ENCODE data around the gene CAPN13. TPM values are rescaled to one million over a fixed set of nuclear protein-coding genes. Genes with fewer than 3 reads are reported as not detected.
A peak's percentile ranks its signal among the peaks of the same experiment; 100 is the strongest.

The CAPN13 gene
- total RNA-seq, 1 donor: under 0.01 TPM

- no peak for DNase-seq (ENCODE audit: low read depth in 2 of 3, low spot score in 2 of 3)
Observed at GRCh38 chr2:30686000-30686399, 121.2 kb downstream of the CAPN13 start.

GRCh38 chr2:30684996-30685395 lies 122.2 kb downstream of the CAPN13 start:
- DNase-seq (ENCODE audit: low read depth in 2 of 3, low spot score in 2 of 3): no peak

DNA sequence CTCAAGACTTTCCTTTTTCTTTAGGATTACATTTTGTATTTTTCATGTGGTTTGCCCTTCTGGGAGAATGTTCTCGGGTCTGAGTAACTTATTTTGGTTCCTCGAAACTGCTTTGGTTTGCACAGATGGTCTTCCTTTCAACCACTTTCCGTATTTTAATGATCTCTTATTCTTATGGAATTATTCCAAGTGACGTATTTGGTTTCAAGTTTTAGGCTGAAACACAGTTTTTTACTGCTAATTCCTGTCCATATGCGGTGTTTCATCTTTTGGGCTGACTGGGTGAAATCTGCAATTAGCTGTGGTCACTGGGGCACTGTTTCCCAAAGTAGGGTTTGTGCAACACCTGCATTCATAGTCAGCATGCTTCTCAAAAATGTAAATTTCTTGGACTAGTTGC lies 122.7 kb downstream of the CAPN13 start:
- DNase-seq (ENCODE audit: low read depth in 2 of 3, low spot score in 2 of 3): no peak

- no peak for DNase-seq (ENCODE audit: low read depth in 2 of 3, low spot score in 2 of 3)
Observed at GRCh38 chr2:30684026-30684425, 123.2 kb downstream of the CAPN13 start.

DNA sequence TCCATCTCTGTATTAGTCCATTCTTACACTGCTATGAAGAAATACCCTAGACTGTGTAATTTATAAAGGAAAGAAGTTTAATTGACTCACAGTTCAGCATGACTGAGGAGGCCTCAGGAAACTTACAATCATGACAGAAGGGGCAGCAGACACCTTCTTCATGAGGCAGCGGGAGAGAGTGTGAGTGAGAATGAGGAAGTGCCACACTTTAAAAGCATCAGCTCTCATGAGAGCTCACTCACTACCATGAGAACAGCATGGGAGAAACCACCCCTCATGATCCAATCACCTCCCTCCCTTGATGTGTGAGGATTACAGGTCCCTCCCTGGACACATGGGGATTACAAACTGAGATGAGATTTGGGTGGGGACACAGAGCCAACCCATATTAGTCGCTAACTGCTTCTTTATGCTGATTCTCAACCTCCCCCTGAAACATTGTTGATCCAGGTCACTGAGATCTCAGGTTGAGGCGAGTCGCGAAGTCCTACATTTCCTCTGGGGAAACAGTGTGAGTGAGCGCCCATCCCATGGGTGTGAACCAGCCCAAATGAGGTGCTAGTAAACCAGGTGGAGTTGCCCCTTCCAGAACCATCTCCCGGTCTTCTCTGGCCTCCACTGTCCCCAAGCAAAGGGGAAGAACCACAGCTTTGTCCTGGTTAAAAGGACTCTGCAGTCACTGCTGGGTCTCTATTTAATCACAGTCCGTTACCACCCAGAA lies 123.8 kb downstream of the CAPN13 start:
- peak in 2 of 3 donors; percentile 31 to 72 for DNase-seq (ENCODE audit: low read depth in 2 of 3, low spot score in 2 of 3)

GRCh38 chr2:30681022-30681421 lies 126.2 kb downstream of the CAPN13 start:
- no peak for DNase-seq (ENCODE audit: low read depth in 2 of 3, low spot score in 2 of 3)

- no peak for DNase-seq (ENCODE audit: low read depth in 2 of 3, low spot score in 2 of 3)
Observed at GRCh38 chr2:30680121-30680520, 127.1 kb downstream of the CAPN13 start.

- DNase-seq (ENCODE audit: low read depth in 2 of 3, low spot score in 2 of 3): no peak
Observed at GRCh38 chr2:30679426-30680088, 127.7 kb downstream of the CAPN13 start.

DNA sequence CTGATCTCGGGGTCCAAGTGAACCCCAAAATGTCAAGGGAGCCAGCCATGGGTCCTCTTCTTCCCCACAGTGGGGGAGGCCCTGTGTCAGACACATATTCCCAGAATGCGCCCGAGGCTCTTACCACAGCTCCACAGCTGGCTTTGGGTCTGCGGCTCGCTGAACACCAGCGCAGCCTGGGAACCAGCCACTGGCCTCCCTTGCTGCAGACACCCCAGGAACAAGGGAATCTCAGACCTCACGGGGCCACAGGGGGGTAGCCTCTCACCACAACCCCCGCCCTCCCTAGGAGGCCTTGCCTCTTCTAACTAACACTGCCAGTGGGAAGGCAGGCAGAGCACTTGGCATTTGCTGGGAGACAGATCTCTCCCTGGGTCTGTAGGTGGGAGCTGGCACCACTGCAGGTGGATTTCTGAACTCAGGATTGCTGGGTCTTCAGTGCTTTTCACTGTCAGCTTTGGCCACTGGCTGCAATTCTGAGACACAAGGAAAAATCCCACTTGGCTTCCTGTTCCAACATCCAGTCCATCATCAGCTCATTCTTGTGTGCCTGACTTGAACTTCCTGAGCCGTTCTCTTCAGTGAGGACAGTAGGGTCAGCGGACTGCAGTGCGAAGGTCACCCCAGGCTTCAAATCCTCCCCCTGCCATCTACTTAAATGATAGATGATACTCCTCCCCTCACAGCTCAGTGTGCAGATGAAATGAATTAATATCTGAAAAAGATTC lies 128.7 kb downstream of the CAPN13 start:
- no peak for DNase-seq (ENCODE audit: low read depth in 2 of 3, low spot score in 2 of 3)

DNA sequence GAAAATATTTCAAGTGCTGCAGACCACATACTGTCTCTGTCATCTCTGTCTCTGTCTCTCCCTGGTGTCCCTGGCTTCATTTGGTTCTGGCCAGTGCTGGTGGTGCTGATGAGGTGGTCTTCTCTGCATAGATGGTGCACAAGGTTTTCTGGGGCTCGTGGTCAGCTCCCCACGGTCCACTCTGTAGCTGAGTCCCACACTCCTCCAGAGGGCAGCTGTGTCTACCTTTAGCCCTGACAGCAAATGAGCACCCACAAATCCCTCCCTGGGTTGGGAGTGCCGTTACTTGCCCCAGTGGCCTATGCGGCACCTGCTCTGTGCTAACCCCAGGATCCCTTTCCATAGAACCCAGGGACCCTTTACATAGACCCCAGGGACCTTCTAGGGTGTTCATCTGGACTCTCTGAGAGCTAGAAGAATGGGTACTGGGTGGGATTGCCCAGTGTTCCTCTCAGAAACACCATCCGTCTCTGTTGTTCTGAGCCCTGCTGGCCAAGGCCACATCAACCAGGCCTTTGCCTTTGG lies 129.3 kb downstream of the CAPN13 start:
- DNase-seq (ENCODE audit: low read depth in 2 of 3, low spot score in 2 of 3): no peak

GRCh38 chr2:30677231-30677630 lies 130.0 kb downstream of the CAPN13 start:
- DNase-seq (ENCODE audit: low read depth in 2 of 3, low spot score in 2 of 3): no peak

DNA sequence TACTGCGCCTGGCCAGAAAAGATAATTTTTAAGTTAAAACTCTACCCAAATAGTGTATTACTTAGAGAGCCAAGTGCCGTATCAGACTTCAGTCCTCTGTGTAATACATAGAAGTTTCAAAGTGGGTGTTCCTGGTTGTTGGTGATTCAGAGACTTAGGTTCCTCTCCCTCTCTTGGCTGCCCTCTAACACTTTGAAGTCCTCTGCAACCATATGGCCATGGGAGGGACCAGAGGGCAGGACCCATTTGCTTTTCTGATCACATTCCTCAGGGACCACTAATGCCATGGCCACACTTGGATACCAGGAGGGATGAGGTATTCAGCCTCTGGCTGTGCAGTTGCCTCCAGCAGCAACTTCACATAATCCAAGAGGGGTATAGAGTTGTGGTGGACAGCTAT lies 131.5 kb downstream of the CAPN13 start:
- no peak for DNase-seq (ENCODE audit: low read depth in 2 of 3, low spot score in 2 of 3)

GRCh38 chr2:30673127-30673526 lies 134.1 kb downstream of the CAPN13 start:
- DNase-seq (ENCODE audit: low read depth in 2 of 3, low spot score in 2 of 3): no peak

Small RNA genes within 50 kb of the gene (small RNA-seq; reads per million reads assigned to genes)
- not detected for gene AC092569.1

Data from hematopoietic multipotent progenitor cell (in vitro differentiated cells).